HepG2 (cell line): ENCODE results near the gene ARID3C. TPM values are rescaled to one million over a fixed set of nuclear protein-coding genes. Genes with fewer than 3 reads are reported as not detected.

Experiments
- DRAP1 ChIP-seq: IDR thresholded peaks from 2 replicates; pipeline ENCODE4 v1.6.1; 2016; ENCODE audit warnings: missing genetic modification reagents, missing compliant biosample characterization
- FOSL1 ChIP-seq: sonication (generic); formaldehyde crosslinking; IDR thresholded peaks from 2 replicates; pipeline ENCODE4 v1.9.0; 2021; ENCODE audit warnings: missing genetic modification reagents, borderline replicate concordance
- KDM5A ChIP-seq: fragments of 200-600 bp; sonication (generic); IDR thresholded peaks from 2 replicates; pipeline ENCODE4 v1.7.0; 2018; ENCODE audit warnings: antibody characterized with exemption, mild to moderate bottlenecking, low read length, borderline replicate concordance
- MAF1 ChIP-seq: sonication (generic); formaldehyde crosslinking; IDR thresholded peaks from 2 replicates; pipeline ENCODE4 v1.5.0; 2020; ENCODE audit warnings: missing genetic modification reagents, borderline replicate concordance
- NR2C2 ChIP-seq: sonication (generic); formaldehyde crosslinking; IDR thresholded peaks from 2 replicates; pipeline ENCODE4 v1.4.0; 2020; ENCODE audit warnings: missing genetic modification reagents, mild to moderate bottlenecking, moderate library complexity, borderline replicate concordance
- PHF21A ChIP-seq: sonication (generic); formaldehyde crosslinking; IDR thresholded peaks from 2 replicates; pipeline ENCODE4 v1.5.0; 2020; ENCODE audit warnings: mild to moderate bottlenecking, missing genetic modification reagents
- PLRG1 ChIP-seq: fragments of 450-650 bp; conservative IDR thresholded peaks from 2 replicates; pipeline ENCODE4 v1.6.1; 2016
- SAP130 ChIP-seq: IDR thresholded peaks from 2 replicates; pipeline ENCODE4 v1.6.1; 2016; ENCODE audit warnings: low read depth
- SIN3A ChIP-seq: IDR thresholded peaks from 2 replicates; pipeline ENCODE4 v1.6.1; 2011; ENCODE audit warnings: low read depth, mild to moderate bottlenecking, control low read depth, low read length, borderline replicate concordance
- SMAD1 ChIP-seq: sonication (generic); formaldehyde crosslinking; IDR thresholded peaks from 2 replicates; pipeline ENCODE4 v1.4.0; 2020; ENCODE audit warnings: missing genetic modification reagents, low read depth, mild to moderate bottlenecking, borderline replicate concordance
- SMARCE1 ChIP-seq: fragments of 450-650 bp; IDR thresholded peaks from 2 replicates; pipeline ENCODE4 v1.6.1; 2017; ENCODE audit warnings: borderline replicate concordance
- SP5 ChIP-seq: IDR thresholded peaks from 2 replicates; pipeline ENCODE4 v1.6.1; 2016; ENCODE audit warnings: low read depth, borderline replicate concordance
- XRCC5 ChIP-seq: fragments of 200-400 bp; formaldehyde crosslinking; optimal IDR thresholded peaks from 2 replicates; pipeline ENCODE3; 2017; ENCODE audit warnings: mild to moderate bottlenecking, low read length
- ZBTB3 ChIP-seq: sonication (generic); formaldehyde crosslinking; IDR thresholded peaks from 2 replicates; pipeline ENCODE4 v1.4.0; 2020; ENCODE audit warnings: low read depth, mild to moderate bottlenecking, moderate library complexity, missing genetic modification reagents, borderline replicate concordance
- ZBTB7A ChIP-seq: sonication (generic); formaldehyde crosslinking; IDR thresholded peaks from 2 replicates; pipeline ENCODE4 v1.8.0; 2022; ENCODE audit warnings: mild to moderate bottlenecking, missing genetic modification reagents
- ZFAT ChIP-seq: sonication (generic); formaldehyde crosslinking; conservative IDR thresholded peaks from 2 replicates; pipeline ENCODE4 v1.8.1; 2023; ENCODE audit warnings: missing genetic modification reagents, inconsistent platforms
- ZNF180 ChIP-seq: sonication (generic); formaldehyde crosslinking; IDR thresholded peaks from 2 replicates; pipeline ENCODE4 v1.4.0; 2020; ENCODE audit warnings: low read depth, missing genetic modification reagents, borderline replicate concordance
- ZNF224 ChIP-seq: sonication (generic); formaldehyde crosslinking; IDR thresholded peaks from 2 replicates; pipeline ENCODE4 v1.5.0; 2020; ENCODE audit warnings: mild to moderate bottlenecking, missing genetic modification reagents
- ZNF570 ChIP-seq: sonication (generic); formaldehyde crosslinking; IDR thresholded peaks from 2 replicates; pipeline ENCODE4 v1.4.0; 2020; ENCODE audit warnings: mild to moderate bottlenecking, missing genetic modification reagents, borderline replicate concordance
- ZNF589 ChIP-seq: sonication (generic); formaldehyde crosslinking; conservative IDR thresholded peaks from 2 replicates; pipeline ENCODE4 v1.8.0; 2022; ENCODE audit warnings: mild to moderate bottlenecking, moderate library complexity, missing genetic modification reagents
- ZNF652 ChIP-seq: IDR thresholded peaks from 2 replicates; pipeline ENCODE4 v1.6.1; 2016; ENCODE audit warnings: low read depth, borderline replicate concordance
- ZNF775 ChIP-seq: sonication (generic); formaldehyde crosslinking; IDR thresholded peaks from 2 replicates; pipeline ENCODE4 v1.4.0; 2020; ENCODE audit warnings: missing genetic modification reagents, mild to moderate bottlenecking, moderate library complexity, borderline replicate concordance
- ZNF777 ChIP-seq: sonication (generic); formaldehyde crosslinking; IDR thresholded peaks from 2 replicates; pipeline ENCODE4 v1.4.0; 2020; ENCODE audit warnings: missing genetic modification reagents
- ZNF850 ChIP-seq: sonication (generic); formaldehyde crosslinking; conservative IDR thresholded peaks from 2 replicates; pipeline ENCODE4 v1.9.0; 2021; ENCODE audit warnings: mild to moderate bottlenecking, missing genetic modification reagents
- polyA plus RNA-seq, 8 experiments: library from polyadenylated mRNA; depleted of rRNA in 3 of 8; stranded (reverse) in 7 of 8; unstranded in 1 of 8; fragments of >200 nt; fragmentation: Illumina TruSeq in 4 of 8; extraction: Trizol in 4 of 8; gene quantifications; 2 replicates each; pipeline versions ENCODE4 v1.2.1 to v1.2.3, GENCODE V29; 2011 to 2016; ENCODE audit warnings: low read depth in 4 of 8, missing spikeins in 1 of 8, mixed read lengths in 1 of 8; ENCODE audit not compliant: insufficient read depth in 1 of 8
- total RNA-seq, 5 experiments: library from RNA; depleted of rRNA; stranded (reverse); fragments of >200 nt; fragmentation: Illumina TruSeq; extraction: Trizol; gene quantifications; 2 replicates each; pipeline ENCODE4 v1.2.3, GENCODE V29; 2016; ENCODE audit warnings: low read depth in 1 of 5
- TF ChIP-seq, protein P1 (sequence below): sonication (generic); formaldehyde crosslinking; IDR thresholded peaks from 2 replicates; pipeline ENCODE4 v1.4.0; 2020; ENCODE audit warnings: missing genetic modification reagents
- TF ChIP-seq, protein P2 (sequence below): sonication (generic); formaldehyde crosslinking; IDR thresholded peaks from 2 replicates; pipeline ENCODE4 v1.5.1; 2020; ENCODE audit warnings: mild to moderate bottlenecking, missing genetic modification reagents, moderate library complexity

The ARID3C gene
- total and polyA plus RNA-seq, 2 of the 13 experiments (the other 11 are each of a cell fraction or from before 2014, with no cell fraction given), result not detected

- no peak for TF ChIP-seq SMAD1 (CRISPR knock-in tag)
- TF ChIP-seq MAF1 (CRISPR knock-in tag), result no peak
- TF ChIP-seq ZNF224 (CRISPR knock-in tag), result no peak
- TF ChIP-seq, protein P1, sequence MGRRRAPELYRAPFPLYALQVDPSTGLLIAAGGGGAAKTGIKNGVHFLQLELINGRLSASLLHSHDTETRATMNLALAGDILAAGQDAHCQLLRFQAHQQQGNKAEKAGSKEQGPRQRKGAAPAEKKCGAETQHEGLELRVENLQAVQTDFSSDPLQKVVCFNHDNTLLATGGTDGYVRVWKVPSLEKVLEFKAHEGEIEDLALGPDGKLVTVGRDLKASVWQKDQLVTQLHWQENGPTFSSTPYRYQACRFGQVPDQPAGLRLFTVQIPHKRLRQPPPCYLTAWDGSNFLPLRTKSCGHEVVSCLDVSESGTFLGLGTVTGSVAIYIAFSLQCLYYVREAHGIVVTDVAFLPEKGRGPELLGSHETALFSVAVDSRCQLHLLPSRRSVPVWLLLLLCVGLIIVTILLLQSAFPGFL, result no peak
- no peak for TF ChIP-seq FOSL1 (CRISPR knock-in tag)
- peak; percentile 87 for TF ChIP-seq DRAP1 (CRISPR knock-in tag)
- TF ChIP-seq, protein P2, sequence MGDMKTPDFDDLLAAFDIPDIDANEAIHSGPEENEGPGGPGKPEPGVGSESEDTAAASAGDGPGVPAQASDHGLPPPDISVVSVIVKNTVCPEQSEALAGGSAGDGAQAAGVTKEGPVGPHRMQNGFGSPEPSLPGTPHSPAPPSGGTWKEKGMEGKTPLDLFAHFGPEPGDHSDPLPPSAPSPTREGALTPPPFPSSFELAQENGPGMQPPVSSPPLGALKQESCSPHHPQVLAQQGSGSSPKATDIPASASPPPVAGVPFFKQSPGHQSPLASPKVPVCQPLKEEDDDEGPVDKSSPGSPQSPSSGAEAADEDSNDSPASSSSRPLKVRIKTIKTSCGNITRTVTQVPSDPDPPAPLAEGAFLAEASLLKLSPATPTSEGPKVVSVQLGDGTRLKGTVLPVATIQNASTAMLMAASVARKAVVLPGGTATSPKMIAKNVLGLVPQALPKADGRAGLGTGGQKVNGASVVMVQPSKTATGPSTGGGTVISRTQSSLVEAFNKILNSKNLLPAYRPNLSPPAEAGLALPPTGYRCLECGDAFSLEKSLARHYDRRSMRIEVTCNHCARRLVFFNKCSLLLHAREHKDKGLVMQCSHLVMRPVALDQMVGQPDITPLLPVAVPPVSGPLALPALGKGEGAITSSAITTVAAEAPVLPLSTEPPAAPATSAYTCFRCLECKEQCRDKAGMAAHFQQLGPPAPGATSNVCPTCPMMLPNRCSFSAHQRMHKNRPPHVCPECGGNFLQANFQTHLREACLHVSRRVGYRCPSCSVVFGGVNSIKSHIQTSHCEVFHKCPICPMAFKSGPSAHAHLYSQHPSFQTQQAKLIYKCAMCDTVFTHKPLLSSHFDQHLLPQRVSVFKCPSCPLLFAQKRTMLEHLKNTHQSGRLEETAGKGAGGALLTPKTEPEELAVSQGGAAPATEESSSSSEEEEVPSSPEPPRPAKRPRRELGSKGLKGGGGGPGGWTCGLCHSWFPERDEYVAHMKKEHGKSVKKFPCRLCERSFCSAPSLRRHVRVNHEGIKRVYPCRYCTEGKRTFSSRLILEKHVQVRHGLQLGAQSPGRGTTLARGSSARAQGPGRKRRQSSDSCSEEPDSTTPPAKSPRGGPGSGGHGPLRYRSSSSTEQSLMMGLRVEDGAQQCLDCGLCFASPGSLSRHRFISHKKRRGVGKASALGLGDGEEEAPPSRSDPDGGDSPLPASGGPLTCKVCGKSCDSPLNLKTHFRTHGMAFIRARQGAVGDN (CRISPR knock-in tag), result peak; percentile 41; the same call in 1 of the 2 replicates
- peak; percentile 16; the same call in 1 of the 2 replicates for TF ChIP-seq SAP130
- TF ChIP-seq ZNF589, result no peak
- TF ChIP-seq NR2C2 (CRISPR knock-in tag), result peak; percentile 0; the same call in 1 of the 2 replicates
- TF ChIP-seq SIN3A, result no peak
- TF ChIP-seq ZNF777 (CRISPR knock-in tag), result peak; percentile 63; the same call in 1 of the 2 replicates
- no peak for TF ChIP-seq PLRG1
- TF ChIP-seq ZNF570 (CRISPR knock-in tag), result no peak
- TF ChIP-seq SP5 (CRISPR knock-in tag), result peak; percentile 28; the same call in 1 of the 2 replicates
- no peak for TF ChIP-seq ZNF850
- no peak for TF ChIP-seq ZNF180
- no peak for TF ChIP-seq PHF21A
- TF ChIP-seq SMARCE1, result no peak
- no peak for TF ChIP-seq ZBTB7A
- TF ChIP-seq ZFAT (CRISPR knock-in tag), result no peak
- no peak for TF ChIP-seq ZBTB3
- TF ChIP-seq ZNF775 (CRISPR knock-in tag), result no peak
- TF ChIP-seq XRCC5, result no peak
- no peak for TF ChIP-seq ZNF652 (CRISPR knock-in tag)
- no peak for TF ChIP-seq KDM5A
Observed at GRCh38 chr9:34665381-34666250, 36.8 kb upstream of the ARID3C start (continued).
